Subcutaneous adipose tissue (tissue), 4 donors: ENCODE results near the gene C18orf63. TPM values are rescaled to one million over a fixed set of nuclear protein-coding genes. Genes with fewer than 3 reads are reported as not detected.

Source experiments
- CTCF ChIP-seq: fragments of 450-650 bp; IDR thresholded peaks from one replicate; pipeline ENCODE4 v1.5.1; 2016; ENCODE audit warnings: low read depth, mild to moderate bottlenecking, control low read depth, antibody characterized with exemption, moderate library complexity
- total RNA-seq, 4 donors: library from RNA; depleted of rRNA; stranded (reverse); fragments of >200 nt; gene quantifications; one replicate each; pipeline ENCODE4 v1.1.0, GENCODE V29; 2016

The C18orf63 gene
- total RNA-seq, 4 donors from 2014 or later = not detected

GRCh38 chr18:74351354-74351753 is 35.7 kb downstream of the C18orf63 start:
- no peak for TF ChIP-seq CTCF

GRCh38 chr18:74353169-74353775 is 37.6 kb downstream of the C18orf63 start:
- TF ChIP-seq CTCF = no peak

GRCh38 chr18:74356959-74357358 is 41.3 kb downstream of the C18orf63 start:
- TF ChIP-seq CTCF = no peak

GRCh38 chr18:74360852-74361655 is 45.4 kb downstream of the C18orf63 start:
- TF ChIP-seq CTCF = no peak

DNA sequence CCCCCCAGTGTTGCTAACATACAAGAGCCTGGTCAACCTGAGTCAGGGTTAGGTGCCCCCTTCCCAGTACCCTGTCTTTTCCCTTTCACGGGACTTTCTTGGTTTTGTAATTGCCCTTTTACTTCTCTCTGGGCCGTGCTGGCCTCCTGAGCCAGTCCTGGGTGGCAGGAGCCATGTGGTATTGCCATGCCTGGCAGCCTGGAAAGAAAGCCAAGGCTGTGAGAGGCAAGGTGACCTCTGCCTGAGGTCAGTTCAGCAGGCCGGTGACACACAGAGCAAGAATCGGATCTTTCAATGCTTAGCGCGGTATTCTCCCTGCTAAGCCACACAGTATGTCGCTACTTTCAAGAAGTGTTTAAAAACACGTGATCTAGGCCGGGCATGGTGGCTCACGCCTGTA is 52.3 kb downstream of the C18orf63 start:
- no peak for TF ChIP-seq CTCF

GRCh38 chr18:74368901-74369705 is 53.5 kb downstream of the C18orf63 start:
- TF ChIP-seq CTCF = no peak

DNA sequence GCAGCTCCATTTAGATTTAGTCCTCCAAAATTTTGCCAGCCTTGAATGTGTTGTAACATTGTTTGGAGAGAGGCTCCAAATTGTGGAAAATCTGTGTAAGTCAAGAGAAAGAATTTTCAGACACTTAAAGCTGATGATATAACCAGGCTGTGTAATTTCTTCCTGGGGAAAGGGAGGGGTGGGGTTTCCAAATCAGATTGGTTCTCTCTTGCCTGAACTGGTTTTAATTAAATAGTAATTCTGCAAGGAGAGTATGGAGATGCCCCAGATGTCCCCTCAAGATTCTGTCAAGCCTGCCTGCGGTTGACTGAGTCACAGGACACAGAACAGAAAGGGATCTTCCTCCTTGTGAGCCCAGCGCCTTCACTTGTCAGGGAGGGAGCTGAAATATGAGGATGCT is 54.5 kb downstream of the C18orf63 start:
- no peak for TF ChIP-seq CTCF
